Suprapubic skin (tissue), 4 donors: ENCODE measurements around the gene PLA2G4B. TPM values are rescaled to one million over a fixed set of nuclear protein-coding genes. Genes with fewer than 3 reads are reported as not detected.

Source experiments
- DNase-seq, 2 donors: peaks; one replicate each; pipeline ENCODE4 v3.0.0-alpha.2; 2019; ENCODE audit warnings: low spot score in 2 of 2
- H3K27ac ChIP-seq: fragments of 200-600 bp; sonication (generic); one replicate; pipeline ENCODE4 v1.5.1; 2019
- H3K27me3 ChIP-seq: fragments of 200-600 bp; sonication (generic); one replicate; pipeline ENCODE4 v1.5.1; 2019
- H3K36me3 ChIP-seq: fragments of 200-600 bp; sonication (generic); one replicate; pipeline ENCODE4 v1.5.1; 2019
- H3K4me1 ChIP-seq: fragments of 200-600 bp; sonication (generic); one replicate; pipeline ENCODE4 v1.5.1; 2019
- H3K4me3 ChIP-seq: fragments of 200-600 bp; sonication (generic); one replicate; pipeline ENCODE4 v1.5.1; 2019; ENCODE audit warnings: mild to moderate bottlenecking
- H3K9me3 ChIP-seq: fragments of 200-600 bp; sonication (generic); one replicate; pipeline ENCODE4 v1.5.1; 2019
- CTCF ChIP-seq, 2 donors: fragments of 200-600 bp in 1 of 2; fragments of 450-650 bp in 1 of 2; sonication (generic) in 1 of 2; IDR thresholded peaks; one replicate each; pipeline ENCODE4 v1.5.1; 2016 to 2019; ENCODE audit warnings: antibody characterized with exemption in 2 of 2, mild to moderate bottlenecking in 1 of 2, moderate library complexity in 1 of 2
- EP300 ChIP-seq: sonication (generic); formaldehyde crosslinking; IDR thresholded peaks from one replicate; pipeline ENCODE4 v1.6.1; 2017; ENCODE audit warnings: antibody characterized with exemption
- POLR2A ChIP-seq, 2 donors: fragments of 450-650 bp; IDR thresholded peaks; one replicate each; pipeline ENCODE4 v1.6.1; 2017; ENCODE audit warnings: antibody characterized with exemption in 2 of 2, mild to moderate bottlenecking in 2 of 2, moderate library complexity in 2 of 2
- POLR2AphosphoS5 ChIP-seq, 3 donors: sonication (generic); formaldehyde crosslinking; IDR thresholded peaks; one replicate each; pipeline ENCODE4 v1.6.1; 2017; ENCODE audit warnings: antibody characterized with exemption in 3 of 3
- WGBS: methylation state at CpG from one replicate; pipeline ENCODE4 v1.1.5; 2018; 5-methylcytosine and 5-hydroxymethylcytosine counted together
- total RNA-seq, 4 donors: library from RNA; depleted of rRNA; stranded (reverse); fragments of >200 nt; gene quantifications; one replicate each; pipeline ENCODE4 v1.1.0, GENCODE V29; 2016

PLA2G4B gene
- total RNA-seq, 4 donors from 2014 or later: 59.7 to 195 (median 73.7) TPM

GRCh38 chr15:41866263-41866703, 27.6 kb downstream of the PLA2G4B start:
- DNase-seq: no peak

GRCh38 chr15:41866872-41867579, 28.4 kb downstream of the PLA2G4B start:
- 76% methylated on average over 6 of the region's 25 CpGs for WGBS
- Histone ChIP-seq H3K4me3 (no peak overlapping the region), H3K27ac (no peak overlapping the region), H3K9me3 (no peaks in the 10 kb centered on the region), H3K27me3 (no peaks in the 10 kb centered on the region), H3K4me1 (peaks cover 14% of the 10 kb centered on the region), H3K36me3 (no peaks in the 10 kb centered on the region)
- DNase-seq: no peak
- no peak for TF ChIP-seq EP300
- no peak for TF ChIP-seq CTCF (IDR thresholded peaks at IDR 0.05)
- no peak for TF ChIP-seq POLR2A (IDR thresholded peaks at IDR 0.05)
- TF ChIP-seq POLR2AphosphoS5 (IDR thresholded peaks at IDR 0.05): no peak

More at GRCh38 chr15:41866263-41866703, 27.6 kb downstream of the PLA2G4B start:
- no peaks in the 10 kb centered on the region for H3K36me3 ChIP-seq
- H3K27ac ChIP-seq: no peak overlapping the region
- H3K4me1 ChIP-seq: peaks cover 14% of the 10 kb centered on the region
- TF ChIP-seq POLR2AphosphoS5 (IDR thresholded peaks at IDR 0.05): no peak
- no peak for TF ChIP-seq EP300
- TF ChIP-seq CTCF (IDR thresholded peaks at IDR 0.05): no peak
- TF ChIP-seq POLR2A (IDR thresholded peaks at IDR 0.05): no peak
- no peak overlapping the region for H3K4me3 ChIP-seq
- no peaks in the 10 kb centered on the region for H3K27me3 ChIP-seq
- no peaks in the 10 kb centered on the region for H3K9me3 ChIP-seq
- no CpG with 5 or more reads among the region's 8 CpGs for WGBS

- no peaks in the 10 kb centered on the region for H3K27me3 ChIP-seq
- peaks cover 14% of the 10 kb centered on the region for H3K4me1 ChIP-seq
- no peak overlapping the region for H3K4me3 ChIP-seq
- TF ChIP-seq CTCF (IDR thresholded peaks at IDR 0.05): no peak
- no peak for TF ChIP-seq POLR2AphosphoS5 (IDR thresholded peaks at IDR 0.05)
- no peak overlapping the region for H3K27ac ChIP-seq
- WGBS: 80% methylated on average over 1 of the region's 15 CpGs
- no peak for DNase-seq
- H3K36me3 ChIP-seq: no peaks in the 10 kb centered on the region
- H3K9me3 ChIP-seq: no peaks in the 10 kb centered on the region
Measured at GRCh38 chr15:41868321-41868720, 29.7 kb downstream of the PLA2G4B start.

- no peaks in the 10 kb centered on the region for H3K36me3 ChIP-seq
- TF ChIP-seq CTCF (IDR thresholded peaks at IDR 0.05) (no peak), POLR2AphosphoS5 (IDR thresholded peaks at IDR 0.05) (no peak), EP300 (no peak)
- H3K4me1 ChIP-seq: peaks cover 14% of the 10 kb centered on the region
- H3K27ac ChIP-seq: no peak overlapping the region
- H3K9me3 ChIP-seq: no peaks in the 10 kb centered on the region
- 69% methylated on average over 35 of the region's 42 CpGs for WGBS
- no peak overlapping the region for H3K4me3 ChIP-seq
- no peaks in the 10 kb centered on the region for H3K27me3 ChIP-seq
- DNase-seq: no peak
Measured at GRCh38 chr15:41869770-41870688, 31.4 kb downstream of the PLA2G4B start.

- H3K27me3 ChIP-seq: no peaks in the 10 kb centered on the region
- peaks cover 14% of the 10 kb centered on the region for H3K4me1 ChIP-seq
- H3K36me3 ChIP-seq: no peaks in the 10 kb centered on the region
- no peak for DNase-seq
- no peak for TF ChIP-seq POLR2AphosphoS5 (IDR thresholded peaks at IDR 0.05)
- TF ChIP-seq CTCF (IDR thresholded peaks at IDR 0.05): no peak
- TF ChIP-seq EP300: no peak
- TF ChIP-seq POLR2A (IDR thresholded peaks at IDR 0.05): no peak
- no peaks in the 10 kb centered on the region for H3K9me3 ChIP-seq
- no peak overlapping the region for H3K27ac ChIP-seq
- H3K4me3 ChIP-seq: no peak overlapping the region
- whole genome bisulfite sequencing: 84% methylated on average over 7 of the region's 9 CpGs
Measured at GRCh38 chr15:41870689-41871081, 32.0 kb downstream of the PLA2G4B start.
